HG02642 (cell line): ENCODE data around the gene CAMK1D.
"Not testable (repeated sequence)": the region's sequence is repeated elsewhere in the genome, so short reads cannot be mapped to it uniquely, and the experiment has no call there.

ENCODE experiments used
- ATAC-seq: cut with Tn5 transposase; IDR thresholded peaks from one replicate; pipeline ENCODE4 v1.9.1; 2021; ENCODE audit warnings: mild to moderate bottlenecking; ENCODE audit not compliant: unreplicated experiment, poor library complexity

Gene CAMK1D

DNA sequence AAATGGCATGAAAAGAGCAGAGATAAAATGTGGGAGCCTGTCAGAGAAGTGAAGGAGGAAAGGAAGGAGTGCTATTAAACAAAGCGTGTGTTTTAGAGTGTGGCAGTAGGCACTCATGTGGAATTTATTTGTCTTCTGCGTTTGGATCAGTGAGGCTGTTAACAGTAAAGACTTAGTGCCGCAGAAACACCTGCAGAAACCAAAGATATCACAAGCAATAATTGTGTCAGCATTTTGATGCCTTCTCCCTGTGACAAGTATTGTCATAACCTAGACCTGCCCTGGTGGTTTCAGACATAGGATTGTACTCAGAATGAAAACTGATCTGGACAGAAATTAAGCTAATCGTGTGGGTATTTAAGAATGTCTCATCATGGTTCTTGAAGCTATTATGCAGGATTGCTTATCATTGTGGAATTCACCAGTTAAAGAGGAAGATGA is 191.0 kb downstream of the CAMK1D start:
- no peak for ATAC-seq

DNA sequence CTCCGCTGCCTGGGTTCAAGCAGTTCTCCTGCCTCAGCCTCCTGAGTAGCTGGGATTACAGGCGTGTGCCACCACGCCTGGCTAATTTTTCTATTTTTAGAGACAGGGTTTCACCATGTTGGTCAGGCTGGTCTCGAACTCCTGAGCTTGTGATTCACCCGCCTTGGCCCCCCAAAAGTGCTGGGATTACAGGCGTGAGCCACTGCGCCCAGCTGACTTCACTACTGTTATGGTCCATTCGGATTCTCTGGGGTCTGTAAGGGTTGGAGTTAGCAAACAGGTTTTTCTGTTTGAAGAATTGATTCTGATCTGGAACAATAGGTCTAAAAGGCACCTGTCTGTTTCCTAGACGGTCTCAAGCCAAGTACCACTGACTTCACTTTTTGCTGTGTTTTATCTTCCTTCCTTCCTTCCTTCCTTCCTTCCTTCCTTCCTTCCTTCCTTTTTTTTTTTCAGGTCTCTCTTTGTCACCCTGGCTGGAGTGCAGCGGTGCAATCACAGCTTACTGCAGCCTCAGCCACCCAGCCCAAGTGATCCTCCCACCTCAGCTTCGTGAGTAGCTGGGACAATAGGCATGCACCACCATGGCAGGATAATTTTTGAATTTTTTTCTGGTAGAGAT is 192.2 kb downstream of the CAMK1D start:
- no peak for ATAC-seq

DNA sequence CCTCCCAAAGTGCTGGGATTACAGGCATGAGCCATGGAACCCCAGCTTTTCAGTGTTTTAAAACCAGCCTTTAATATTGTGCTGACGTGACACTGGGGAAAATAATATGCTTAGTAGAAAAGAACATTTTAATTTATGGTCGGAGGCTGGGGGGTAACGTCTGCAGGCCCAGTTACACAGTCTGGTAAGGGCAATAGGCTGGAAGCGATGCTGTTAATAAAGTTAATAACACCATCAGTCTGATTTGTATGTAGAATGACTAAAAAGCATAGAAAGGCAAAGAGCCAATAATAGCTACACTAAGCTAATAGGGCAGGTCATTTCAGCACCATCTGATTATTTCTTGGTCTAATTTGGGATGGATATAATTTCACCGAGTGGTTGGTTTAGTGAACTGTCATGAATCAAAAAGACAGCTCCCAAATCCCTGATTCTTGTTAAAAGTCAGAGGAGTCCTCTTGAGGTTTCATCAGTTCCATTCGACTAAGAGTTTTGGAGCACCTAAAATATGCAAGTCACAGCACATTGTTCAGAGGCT is 192.9 kb downstream of the CAMK1D start:
- ATAC-seq: no peak

DNA sequence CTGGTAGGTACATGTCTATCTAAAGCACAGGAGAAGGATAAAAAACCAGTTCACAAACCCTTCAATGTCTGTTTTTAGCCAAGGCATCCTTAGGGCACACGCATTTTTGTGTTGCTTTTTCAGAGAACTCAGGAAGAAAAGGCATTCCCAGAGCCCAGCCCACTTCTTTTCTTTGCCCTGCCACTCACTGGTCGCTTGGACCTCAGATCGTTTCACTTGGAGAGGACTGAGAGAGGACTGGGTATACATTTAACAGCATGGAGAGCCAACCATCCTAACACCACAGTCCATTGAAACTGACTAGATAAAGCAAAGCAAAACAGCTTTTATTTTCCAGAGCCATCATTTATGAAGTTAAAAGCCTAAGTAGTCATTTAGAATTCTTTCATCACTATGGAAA is 194.2 kb downstream of the CAMK1D start:
- ATAC-seq: no peak

DNA sequence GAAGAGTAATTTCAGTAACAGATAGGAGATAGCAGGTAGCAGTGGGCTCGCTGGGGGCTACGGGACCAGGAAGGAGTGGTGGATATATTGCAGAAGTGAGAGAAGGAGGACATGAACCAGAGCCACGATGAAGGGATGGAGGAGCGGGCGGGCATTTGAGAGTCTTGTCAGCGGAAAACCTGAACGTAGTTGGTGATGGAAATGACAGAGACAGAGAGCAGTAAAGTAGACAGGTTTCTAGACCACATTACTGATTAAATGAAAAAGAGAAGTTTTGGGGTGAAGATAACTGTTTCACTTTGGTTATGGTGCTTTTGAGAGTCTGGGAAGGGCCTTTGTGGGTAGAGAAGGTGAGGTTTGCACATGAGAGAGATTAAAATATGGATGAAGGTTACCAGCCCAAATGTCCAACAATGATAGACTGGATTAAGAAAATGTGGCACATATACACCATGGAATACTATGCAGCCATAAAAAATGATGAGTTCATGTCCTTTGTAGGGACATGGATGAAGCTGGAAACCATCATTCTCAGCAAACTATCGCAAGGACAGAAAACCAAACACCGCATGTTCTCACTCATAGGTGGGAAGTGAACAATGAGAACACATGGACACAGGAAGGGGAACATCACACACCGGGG is 196.9 kb downstream of the CAMK1D start:
- not testable (repeated sequence) for ATAC-seq

DNA sequence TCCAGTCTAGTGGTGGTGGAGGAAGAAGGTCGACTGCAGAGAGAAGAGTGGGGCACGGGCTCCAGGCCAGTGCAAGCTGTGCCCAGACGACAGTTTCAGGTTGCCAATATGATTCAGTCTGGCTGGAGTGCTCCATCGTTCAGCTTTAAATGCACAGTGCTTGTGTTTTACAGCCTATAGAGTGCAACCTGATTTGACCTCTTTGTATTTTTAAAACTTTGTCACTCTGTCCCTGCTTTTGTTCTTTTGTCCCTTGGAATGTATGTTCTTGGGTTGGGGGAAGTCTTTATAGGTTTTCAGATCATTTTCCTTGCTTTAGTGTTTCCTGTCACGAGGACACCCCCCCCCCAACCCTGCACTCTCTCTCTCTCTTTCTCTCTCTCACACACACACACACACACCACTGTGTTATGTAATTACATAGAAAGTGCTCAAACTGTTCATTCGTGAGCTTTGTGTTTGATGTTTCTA is 198.0 kb downstream of the CAMK1D start:
- no peak for ATAC-seq

DNA sequence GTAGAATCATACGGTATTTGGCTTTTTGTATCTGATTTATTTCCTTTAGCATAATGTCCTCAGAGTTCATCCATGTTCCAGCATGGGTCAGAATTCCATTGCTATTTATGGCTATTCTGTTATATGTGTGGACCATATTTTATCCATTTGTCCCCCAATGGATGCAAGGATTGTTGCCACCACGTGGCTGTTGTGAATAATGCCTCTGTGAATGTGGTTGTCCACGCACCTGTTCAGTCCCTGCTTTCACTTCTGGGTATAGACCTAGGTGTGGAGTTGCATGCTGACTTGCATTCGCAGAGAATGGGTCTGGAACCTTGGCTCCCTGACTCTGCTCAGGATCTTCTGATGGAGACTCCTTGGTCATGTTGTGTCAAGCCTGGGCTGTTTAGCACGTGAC is 199.9 kb downstream of the CAMK1D start:
- no peak for ATAC-seq

DNA sequence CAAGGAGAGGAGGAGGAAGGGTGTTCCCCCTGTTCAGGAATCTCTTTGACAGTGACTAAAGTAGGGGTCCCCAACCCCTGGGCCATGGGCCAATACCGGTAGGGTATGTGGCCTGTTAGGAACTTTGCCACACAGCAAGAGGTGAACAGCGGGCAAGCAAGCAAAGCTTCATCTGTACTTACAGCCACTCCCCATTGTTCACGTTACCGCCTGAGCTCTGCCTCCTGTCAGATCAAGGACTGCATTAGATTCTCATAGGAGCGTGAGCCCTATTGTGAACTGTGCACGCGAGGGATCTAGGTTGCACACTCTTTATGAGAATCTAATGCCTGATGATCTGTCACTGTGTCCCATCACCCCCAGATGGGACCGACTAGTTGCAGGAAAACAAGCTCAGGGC is 201.6 kb downstream of the CAMK1D start:
- no peak for ATAC-seq

DNA sequence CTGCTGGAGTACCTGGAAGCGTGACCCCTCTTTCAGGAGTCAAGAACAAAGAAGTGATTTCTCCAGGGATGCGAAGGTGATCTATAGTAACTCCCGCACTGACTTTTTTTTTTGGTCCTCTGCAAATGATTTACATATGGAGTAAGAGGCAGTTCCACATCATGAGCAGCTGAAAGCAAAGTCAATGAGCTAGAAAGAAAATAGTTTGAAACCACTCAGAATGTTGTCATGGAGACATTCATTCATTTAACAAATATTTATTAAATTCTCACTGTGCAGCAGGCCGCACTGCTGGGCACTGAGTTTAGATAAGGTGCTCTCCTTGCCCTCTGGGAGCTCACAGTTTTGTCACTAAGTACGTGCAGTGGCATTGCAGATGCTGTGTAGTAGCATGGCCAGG is 206.7 kb downstream of the CAMK1D start:
- ATAC-seq: no peak

DNA sequence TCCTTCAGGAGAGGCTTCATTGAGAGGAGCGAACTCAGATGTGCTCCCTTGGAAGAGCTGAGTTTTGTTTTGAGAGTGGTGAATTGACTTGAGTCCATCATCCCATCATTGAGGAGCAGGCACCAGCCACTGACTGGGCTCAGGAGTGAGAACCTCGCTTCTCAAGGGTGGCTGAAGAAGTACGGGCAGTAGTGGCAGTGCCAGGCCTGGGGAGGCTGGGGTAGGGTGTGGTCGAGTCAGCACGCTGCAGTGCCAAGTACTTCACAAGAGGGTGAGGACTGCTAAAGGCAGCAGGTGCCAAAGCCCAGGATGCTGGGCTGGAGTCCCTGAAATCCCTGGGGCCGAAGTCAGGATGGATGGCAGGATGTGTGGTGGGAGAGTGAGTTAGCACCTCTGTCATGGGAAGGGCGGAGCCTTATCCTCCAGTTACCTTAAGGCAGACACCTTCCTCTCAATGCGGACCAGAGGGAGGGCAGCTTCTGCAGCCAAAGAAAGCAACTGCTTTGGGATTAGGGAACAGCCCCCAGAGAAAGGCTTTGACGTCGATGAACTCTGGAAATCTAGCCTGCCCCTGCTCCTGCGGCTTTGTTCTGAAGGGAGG is 210.3 kb downstream of the CAMK1D start:
- no peak for ATAC-seq

DNA sequence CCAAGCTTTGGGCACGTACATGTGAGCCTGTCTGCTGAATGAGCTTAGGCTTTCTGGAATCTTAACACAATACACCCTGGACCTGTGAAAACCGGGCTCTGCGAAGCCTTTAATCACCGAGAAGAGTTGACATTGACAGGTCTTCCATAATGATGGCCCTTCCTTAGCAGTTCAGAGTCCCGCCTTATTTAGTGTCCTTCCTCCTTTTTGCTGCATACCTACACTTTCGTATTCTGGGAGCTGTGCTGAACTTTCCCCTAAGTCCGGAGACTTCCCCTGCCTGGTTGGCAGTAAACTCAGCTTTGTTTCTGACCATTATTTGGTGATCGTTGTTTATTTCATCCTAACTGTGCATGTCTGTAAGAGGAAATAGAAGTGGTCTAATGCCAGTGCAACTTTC is 212.0 kb downstream of the CAMK1D start:
- no peak for ATAC-seq

DNA sequence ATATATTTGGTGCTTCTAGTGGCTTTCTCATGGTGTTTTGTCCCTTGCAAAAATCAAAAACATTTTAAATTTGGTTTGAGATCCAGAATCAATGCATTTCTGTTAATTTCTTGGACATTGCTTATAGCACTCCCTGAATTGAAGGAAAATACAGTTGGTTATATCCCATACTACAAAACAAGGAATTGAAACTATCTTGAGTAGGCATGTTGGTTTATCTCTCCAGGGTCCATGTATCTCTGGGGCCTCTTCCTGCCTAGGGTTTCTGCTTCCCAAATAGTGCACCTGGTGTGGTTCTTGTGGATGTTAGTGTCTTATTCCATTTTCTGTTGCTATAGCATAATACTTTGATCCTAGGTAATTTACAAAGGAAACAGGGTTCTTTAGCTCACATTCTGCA is 212.4 kb downstream of the CAMK1D start:
- ATAC-seq: no peak

DNA sequence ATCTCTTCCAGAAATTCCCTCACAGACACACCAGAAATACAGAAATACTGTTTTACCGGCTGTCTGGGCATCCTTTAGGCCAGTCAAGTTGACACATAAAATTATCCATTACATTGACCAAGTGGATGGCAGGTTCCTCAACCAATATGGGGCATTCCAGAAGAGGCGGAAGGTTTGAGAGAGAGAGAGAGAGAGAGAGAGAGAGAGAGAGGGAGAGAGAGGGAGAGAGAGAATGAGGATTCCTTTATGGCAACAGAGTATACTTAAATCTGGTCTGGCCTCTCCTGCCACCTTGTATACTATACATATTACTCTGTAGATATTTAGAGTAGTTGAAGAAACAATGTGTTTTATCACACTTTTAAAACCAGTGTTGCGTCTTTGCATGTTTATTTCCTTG is 214.1 kb downstream of the CAMK1D start:
- no peak for ATAC-seq

DNA sequence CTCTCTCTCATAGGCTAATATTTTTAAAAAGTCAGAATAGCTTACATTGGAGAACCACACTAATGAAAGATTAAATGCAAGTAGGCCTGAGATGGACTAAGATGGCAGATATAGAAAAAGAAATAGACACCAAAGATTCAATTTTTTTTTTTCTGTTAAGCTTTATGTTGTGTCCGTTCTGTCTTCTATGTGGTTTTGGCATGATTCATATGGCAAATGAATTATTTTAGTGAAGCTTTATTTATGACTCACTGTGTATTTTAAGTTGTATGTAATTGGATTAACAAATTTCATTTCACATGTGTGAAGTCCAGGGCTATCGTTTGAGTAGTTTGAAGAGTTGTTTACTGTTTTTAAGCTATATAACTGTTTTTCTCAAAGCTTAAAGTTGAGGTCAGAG is 214.8 kb downstream of the CAMK1D start:
- ATAC-seq: no peak

DNA sequence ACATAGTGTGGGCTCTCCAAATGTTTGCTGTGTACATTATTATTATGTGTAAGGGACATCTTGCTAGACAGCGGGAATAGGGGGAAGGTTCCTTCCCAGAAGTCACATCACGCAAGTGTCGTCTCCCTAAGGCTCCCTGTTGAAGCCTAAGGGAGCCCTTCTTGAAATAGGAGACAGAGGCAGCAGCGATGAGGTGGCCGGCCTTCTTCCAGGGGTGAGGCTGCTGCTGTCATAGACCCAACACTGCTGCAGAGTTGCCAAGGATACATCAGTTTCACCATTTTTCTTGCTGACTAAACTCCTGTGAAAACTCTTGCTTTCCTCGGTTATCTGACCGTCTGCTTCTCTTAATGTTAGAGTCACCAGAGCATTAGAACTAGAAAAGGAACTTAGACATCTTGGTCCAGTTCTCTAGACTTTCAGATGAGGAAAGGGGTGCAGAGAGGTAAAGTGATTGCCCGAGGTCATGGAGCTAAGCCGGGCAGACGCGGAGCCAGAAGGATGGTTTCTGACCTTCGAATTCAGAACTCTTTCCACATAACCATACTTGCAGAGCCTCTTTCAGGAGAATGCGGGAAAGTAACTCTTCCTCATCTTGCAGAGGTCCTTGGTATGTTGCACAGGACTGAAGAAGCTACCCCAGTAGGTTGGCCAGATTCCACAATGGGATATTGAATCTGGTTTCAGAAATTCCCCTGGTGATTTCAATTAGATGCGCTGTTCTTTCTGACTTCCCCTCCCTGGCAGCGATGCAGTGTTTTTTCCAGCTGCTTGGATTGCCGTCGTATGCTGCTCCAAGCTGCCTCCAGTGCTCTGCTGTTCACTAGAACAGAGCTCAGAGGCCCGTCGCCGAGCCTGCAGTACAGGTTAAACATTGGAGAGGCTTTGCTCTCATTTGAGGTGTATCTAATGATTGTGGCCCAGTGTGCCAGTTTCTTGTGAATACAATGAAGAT is 217.1 kb downstream of the CAMK1D start:
- no peak for ATAC-seq

DNA sequence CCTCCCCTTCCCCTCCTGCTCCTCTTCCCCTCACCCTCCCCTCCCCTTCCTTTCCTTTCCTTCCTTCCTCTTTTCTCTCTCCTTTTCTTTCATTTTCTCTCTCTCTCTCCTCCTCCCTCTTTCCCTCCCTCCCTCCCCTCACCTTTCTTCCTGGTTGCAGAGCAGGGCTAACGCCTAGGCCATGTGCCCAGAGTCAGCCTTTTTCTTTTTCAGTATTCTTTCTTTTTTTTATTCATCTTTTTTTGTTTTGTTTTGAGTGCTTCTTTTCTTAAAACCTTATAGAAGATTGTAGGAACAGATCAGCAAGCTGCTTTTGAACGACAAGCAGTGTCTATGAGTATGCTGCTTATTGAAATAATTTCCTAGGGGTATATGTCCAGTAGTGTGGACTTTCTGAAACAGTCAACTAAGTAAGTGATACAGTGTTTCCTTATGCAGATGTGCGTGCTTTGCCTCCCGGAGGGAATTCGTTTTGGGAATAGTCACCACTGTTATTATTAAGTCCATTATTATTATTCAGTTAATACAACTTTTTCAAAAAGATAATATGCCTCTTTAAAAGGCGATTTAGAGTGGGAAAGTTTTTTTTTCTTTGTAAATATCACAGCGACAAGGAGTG is 219.2 kb downstream of the CAMK1D start:
- ATAC-seq: no peak

DNA sequence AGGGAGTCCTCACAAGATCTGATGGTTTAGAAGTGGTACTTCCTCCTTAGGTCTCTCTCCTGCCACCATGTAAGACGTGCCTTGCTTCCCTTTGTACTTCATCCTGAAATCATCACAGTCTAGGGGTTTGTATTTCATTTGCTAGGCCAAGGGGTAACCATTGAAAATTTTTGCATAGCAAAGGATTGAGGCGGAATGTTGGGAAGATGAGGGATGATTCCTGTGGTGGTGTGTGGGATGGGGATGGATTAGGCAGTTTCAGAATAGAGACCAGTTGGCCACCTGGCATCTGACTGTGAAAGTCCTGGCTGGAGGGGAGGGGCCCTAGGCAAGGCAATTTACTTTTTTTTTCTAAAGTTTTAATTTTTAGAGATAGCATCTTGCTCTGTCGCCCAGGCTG is 222.9 kb downstream of the CAMK1D start:
- ATAC-seq: no peak

DNA sequence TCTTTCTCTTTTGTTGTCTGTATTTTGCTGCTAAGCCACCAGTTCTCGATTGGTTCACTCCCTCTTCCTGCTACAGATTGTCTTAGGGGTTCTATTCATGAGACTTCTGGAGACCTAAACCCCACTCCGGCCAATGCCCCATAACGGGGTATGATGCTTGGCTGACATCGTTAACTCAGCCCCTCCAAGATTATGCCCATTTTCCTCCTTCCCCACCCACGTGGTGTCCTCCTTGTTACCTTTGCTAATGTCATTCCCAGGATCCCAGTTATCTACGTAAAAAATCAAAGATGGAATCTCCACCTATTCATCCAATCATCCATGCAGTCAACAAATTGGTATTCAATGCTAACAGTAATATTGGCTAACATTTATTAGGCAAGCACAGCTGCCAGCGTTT is 228.3 kb downstream of the CAMK1D start:
- no peak for ATAC-seq

DNA sequence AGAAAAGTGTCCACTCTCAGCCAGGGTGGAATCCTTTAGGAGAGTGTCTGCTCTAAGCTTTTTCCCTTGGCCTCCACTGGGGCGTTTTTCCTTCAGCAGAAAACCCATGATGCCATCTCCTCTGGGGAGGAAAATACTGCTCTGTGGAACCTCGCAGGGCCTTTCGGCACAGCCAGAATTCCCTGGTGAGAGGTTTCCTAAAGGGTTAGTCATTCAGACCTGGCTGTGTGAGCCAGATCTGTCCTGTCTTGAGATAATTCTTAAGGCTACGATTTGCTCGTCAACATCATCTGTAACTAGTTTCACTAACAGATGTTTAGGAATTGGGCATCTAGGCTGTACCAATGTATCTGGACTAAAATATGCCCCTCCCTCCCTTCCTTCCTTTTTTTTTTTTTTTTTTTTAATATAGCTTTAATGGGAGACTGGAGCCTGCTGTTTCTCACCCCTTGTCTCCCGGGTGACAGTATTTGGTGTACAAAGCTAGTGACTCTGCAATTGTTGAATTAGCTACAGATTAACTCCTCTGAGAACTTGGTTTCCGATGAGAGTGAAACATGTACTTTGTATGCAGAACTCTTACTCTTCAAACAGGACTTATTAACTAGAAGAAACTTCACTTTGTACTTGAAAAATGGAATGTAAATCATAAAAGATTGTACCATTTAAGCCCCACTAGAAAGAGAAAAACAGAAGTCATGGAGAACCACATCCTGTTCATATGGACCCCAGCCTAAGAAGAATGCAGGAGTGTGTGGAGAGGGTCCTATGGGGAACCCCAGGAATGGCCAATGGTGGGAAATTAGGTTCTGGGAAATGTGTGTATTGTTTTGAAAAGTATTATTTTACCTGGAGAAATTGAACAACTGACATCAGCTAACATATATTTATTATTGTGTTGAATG is 230.9 kb downstream of the CAMK1D start:
- peak; percentile 79 for ATAC-seq
